GM13977 (cell line): ENCODE data around the gene LMAN1L.

Source experiments
- DNase-seq: peaks from one replicate; pipeline ENCODE4 v3.0.0; 2012; ENCODE audit warnings: low spot score
- in situ Hi-C: fragments of 300-500 bp; cut with MboI; formaldehyde crosslinking; loops from one replicate; pipeline ENCODE4 v1.12.0; 2022; ENCODE audit warnings: low sequenced_read_pairs, low pct_unique_long_range_greater_than_20kb, mixed read lengths, inconsistent platforms; ENCODE audit not compliant: unreplicated experiment
- TF ChIP-seq, protein P1 (sequence below): IDR thresholded peaks from 2 replicates; pipeline ENCODE4 v1.5.1; 2012; ENCODE audit warnings: mild to moderate bottlenecking, control low read depth; ENCODE audit not compliant: insufficient read depth; ENCODE audit errors: extremely low read depth, missing control alignments

The LMAN1L gene

DNA sequence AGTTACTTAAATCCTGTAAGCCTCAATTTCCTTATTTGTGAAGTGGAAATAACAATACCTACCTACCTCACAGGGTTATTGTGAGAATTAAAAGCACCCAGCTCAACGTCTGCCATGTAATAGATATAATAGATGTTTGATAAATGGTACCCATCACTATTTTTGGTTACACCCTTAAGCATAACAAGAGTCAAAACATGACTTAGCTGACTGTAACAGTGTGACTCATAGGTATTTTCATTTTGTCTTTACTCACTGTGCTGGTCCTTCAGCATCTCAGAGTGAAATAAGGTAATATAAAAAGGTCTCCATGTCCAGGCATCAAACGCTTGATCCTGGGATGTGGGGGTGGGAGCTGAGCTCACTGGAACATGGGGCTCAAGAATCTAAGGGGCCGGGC lies 16.9 kb downstream of the LMAN1L start:
- DNase-seq, result peak; percentile 61
- TF ChIP-seq, protein P1, sequence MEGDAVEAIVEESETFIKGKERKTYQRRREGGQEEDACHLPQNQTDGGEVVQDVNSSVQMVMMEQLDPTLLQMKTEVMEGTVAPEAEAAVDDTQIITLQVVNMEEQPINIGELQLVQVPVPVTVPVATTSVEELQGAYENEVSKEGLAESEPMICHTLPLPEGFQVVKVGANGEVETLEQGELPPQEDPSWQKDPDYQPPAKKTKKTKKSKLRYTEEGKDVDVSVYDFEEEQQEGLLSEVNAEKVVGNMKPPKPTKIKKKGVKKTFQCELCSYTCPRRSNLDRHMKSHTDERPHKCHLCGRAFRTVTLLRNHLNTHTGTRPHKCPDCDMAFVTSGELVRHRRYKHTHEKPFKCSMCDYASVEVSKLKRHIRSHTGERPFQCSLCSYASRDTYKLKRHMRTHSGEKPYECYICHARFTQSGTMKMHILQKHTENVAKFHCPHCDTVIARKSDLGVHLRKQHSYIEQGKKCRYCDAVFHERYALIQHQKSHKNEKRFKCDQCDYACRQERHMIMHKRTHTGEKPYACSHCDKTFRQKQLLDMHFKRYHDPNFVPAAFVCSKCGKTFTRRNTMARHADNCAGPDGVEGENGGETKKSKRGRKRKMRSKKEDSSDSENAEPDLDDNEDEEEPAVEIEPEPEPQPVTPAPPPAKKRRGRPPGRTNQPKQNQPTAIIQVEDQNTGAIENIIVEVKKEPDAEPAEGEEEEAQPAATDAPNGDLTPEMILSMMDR, result no peak
- in situ Hi-C loops, result no loop called here

DNA sequence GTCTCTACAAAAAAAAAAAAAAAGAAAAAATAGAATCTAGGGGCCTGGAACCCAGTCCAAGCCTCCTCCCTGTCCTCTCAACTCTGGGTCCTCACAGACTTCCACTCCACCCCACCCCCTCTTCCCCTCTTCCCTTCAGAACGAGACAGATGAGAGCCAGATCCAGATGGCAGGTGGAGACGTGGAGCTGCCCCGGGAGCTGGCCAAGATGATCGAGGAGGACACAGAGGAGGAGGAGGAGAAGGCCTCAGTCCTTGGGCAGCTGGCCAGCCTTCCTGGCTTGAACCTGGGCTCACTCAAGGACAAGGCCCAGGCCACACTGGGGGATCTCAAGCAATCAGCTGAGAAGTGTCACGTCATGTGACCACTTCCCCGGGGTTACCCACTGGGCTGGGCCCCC lies 17.4 kb downstream of the LMAN1L start:
- TF ChIP-seq, protein P1, result no peak
- in situ Hi-C loops, result no loop called here
- DNase-seq, result no peak

DNA sequence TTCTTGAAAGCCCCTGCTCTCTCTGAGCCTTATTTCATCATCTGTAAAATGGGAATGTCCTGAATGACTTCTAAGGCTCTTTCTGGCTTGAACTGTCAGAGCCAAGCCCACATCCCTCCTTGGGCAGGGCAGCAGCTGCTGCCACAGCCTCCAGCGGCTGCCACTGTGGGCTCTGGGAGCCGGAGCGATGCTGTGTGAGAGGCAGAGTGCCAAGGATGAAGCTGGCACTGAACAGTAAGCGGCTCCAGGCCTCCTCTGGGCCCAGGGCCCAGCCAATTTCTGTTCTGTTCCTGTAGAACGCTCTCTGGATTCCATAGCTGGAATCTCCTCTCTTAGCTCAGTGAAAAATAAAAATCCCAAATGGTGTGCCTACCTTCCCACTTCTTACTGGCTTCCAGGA lies 18.2 kb downstream of the LMAN1L start:
- TF ChIP-seq, protein P1, result no peak
- in situ Hi-C loops, result no loop called here
- DNase-seq, result no peak

DNA sequence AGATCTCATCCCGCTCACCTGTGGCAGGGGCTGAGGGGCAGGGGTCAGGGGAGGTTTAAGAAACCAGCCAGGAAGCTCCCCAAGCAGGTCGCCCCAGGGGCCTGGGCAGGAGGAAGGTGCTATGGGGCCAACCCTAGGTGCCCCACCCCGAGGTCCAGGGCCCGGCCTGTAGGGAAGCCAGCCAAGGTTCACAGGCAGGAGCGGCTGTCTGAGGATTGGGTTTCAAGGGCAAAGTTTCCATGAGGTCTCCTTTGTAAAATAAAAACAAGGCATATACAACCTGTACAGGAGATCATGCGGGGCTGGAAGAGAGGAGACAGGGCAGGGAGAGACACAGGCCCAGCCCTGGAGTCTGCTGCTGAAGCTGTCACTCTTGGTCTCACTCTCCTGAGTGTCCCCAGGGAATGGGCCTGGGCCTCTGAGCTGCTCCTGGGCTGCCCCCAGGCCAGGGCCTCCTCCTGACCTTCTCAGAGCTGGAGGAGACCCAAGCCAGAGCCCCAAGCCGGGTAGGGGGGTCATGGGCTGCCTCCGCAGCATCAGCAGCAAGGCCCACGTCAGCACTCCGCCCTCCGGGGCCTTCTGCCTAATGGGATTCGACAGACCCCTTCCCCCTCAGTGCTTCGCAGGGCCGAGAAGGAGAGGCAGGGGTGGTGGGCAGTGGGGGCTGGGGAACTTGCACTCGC lies 19.3 kb downstream of the LMAN1L start:
- in situ Hi-C loops, result no loop called here
- no peak for DNase-seq
- TF ChIP-seq, protein P1, result no peak

DNA sequence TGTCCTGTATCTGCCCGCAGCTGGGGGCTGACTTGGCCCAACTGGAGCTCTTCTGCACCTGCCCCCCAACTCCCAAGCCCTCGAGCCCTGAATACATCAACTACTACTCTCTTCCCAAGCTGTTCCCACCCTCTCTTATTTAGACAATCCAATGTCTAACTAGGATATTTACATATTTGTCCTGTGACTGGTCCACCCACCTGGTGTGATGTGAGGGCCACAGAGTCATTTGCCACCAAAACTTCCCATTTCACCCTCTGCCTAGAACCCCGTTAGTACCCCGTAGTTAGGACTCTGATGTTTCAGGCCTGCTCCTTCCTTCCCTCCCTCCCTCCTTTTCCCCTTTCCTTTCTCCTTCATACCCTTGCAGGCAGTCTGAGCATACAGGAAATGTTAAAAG lies 20.2 kb downstream of the LMAN1L start:
- in situ Hi-C loops, result no loop called here
- TF ChIP-seq, protein P1, result no peak
- no peak for DNase-seq

DNA sequence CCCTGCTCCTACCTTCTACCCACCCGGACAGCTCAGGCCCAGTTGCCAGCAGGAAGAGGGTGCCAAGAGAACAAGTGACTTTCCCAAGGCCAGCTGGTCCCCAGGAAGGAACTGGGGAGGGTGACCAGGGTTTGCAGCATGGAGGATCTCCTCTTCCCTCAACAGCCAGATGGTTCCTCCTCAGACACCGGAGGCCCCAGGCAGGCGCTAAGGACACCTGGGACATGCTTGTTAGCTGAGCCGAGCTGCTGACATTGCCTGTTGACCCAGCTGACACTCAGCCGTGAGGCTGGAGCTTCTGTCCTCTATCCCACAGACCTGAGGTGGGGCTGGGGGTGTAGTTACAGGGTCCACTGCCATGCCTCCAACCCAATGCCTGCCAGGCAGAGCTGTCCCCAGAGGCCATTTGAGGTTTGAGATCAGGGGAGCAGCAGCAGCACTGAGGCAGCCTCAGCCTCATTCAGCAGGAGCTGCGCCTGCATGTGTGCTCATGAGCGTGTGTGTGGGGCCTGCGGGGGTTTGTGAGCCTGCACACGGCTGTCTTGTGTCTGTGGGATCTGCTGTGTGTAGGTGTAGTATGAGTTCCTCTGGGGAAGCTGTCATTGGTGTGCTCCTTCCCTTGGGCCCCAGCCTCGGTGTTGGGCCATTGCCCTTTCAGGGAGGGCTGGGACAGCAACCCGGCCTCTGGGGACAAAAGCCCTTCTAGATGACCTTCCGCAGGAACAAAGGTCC lies 20.9 kb downstream of the LMAN1L start:
- no peak for DNase-seq
- TF ChIP-seq, protein P1, result no peak
- in situ Hi-C loops, result no loop called here
